ENCODE results near the gene COQ9.

The COQ9 gene

GRCh38 chr16:57473906-57474305 is 26.6 kb downstream of the COQ9 start:
- DNase-seq, result no peak

GRCh38 chr16:57474671-57475661 is 27.7 kb downstream of the COQ9 start:
- no peak for DNase-seq

- DNase-seq, result peak; percentile 46
Observed at GRCh38 chr16:57475711-57476339, 28.5 kb downstream of the COQ9 start.

- DNase-seq, result no peak
Observed at GRCh38 chr16:57476546-57477410, 29.5 kb downstream of the COQ9 start.

GRCh38 chr16:57477531-57478202 is 30.4 kb downstream of the COQ9 start:
- no peak for DNase-seq

GRCh38 chr16:57478396-57479204 is 31.3 kb downstream of the COQ9 start:
- DNase-seq, result no peak

- peak; percentile 81 for DNase-seq
Observed at GRCh38 chr16:57479205-57479975, 32.1 kb downstream of the COQ9 start.

GRCh38 chr16:57479976-57480753 is 32.9 kb downstream of the COQ9 start:
- DNase-seq, result no peak

- DNase-seq, result no peak
Observed at GRCh38 chr16:57480754-57481230, 33.5 kb downstream of the COQ9 start.

GRCh38 chr16:57481421-57481820 is 34.1 kb downstream of the COQ9 start:
- no peak for DNase-seq

- DNase-seq, result no peak
Observed at GRCh38 chr16:57482845-57483545, 35.7 kb downstream of the COQ9 start.

- DNase-seq, result no peak
Observed at GRCh38 chr16:57483725-57484514, 36.6 kb downstream of the COQ9 start.

GRCh38 chr16:57484515-57485005 is 37.3 kb downstream of the COQ9 start:
- no peak for DNase-seq

- no peak for DNase-seq
Observed at GRCh38 chr16:57485091-57485915, 38.0 kb downstream of the COQ9 start.

GRCh38 chr16:57485916-57486857 is 38.9 kb downstream of the COQ9 start, which contains the start of gene DOK4:
Gene DOK4, minus strand, starts transcription at chr16:57486493. Its CDS starts 6,986 bp downstream, at chr16:57479507.
- peak; percentile 88 for DNase-seq

All from left hindlimb (tissue), 1 donor.